H9 (cell line): ENCODE data around the gene NUAK2. TPM values are rescaled to one million over a fixed set of nuclear protein-coding genes. Genes with fewer than 3 reads are reported as not detected.

Experiments
- DNase-seq: peaks from one replicate; pipeline ENCODE4 v3.0.0-alpha.2; 2017
- H2AFZ ChIP-seq: one replicate; pipeline ENCODE4 v1.6.1; 2013; ENCODE audit warnings: mild to moderate bottlenecking, low read length, control low read depth, moderate library complexity
- H2AK5ac ChIP-seq: 2 replicates; pipeline ENCODE4 v1.6.1; 2013; ENCODE audit warnings: low read length, control low read depth, mixed read lengths; ENCODE audit not compliant: insufficient read length
- H2BK120ac ChIP-seq: one replicate; pipeline ENCODE4 v1.6.1; 2013; ENCODE audit warnings: low read depth, mild to moderate bottlenecking, low read length, control low read depth, inconsistent platforms; ENCODE audit not compliant: poor library complexity, severe bottlenecking
- H2BK12ac ChIP-seq: 2 replicates; pipeline ENCODE4 v1.6.1; 2013; ENCODE audit warnings: low read length, control low read depth, mixed read lengths, low read depth; ENCODE audit not compliant: insufficient read length
- H2BK15ac ChIP-seq: 2 replicates; pipeline ENCODE4 v1.6.1; 2013; ENCODE audit warnings: low read depth, low read length, control low read depth
- H2BK20ac ChIP-seq: one replicate; pipeline ENCODE4 v1.6.1; 2013; ENCODE audit warnings: low read depth, mild to moderate bottlenecking, low read length, control low read depth, inconsistent platforms; ENCODE audit not compliant: poor library complexity, severe bottlenecking
- H2BK5ac ChIP-seq: 2 replicates; pipeline ENCODE4 v1.6.1; 2013; ENCODE audit warnings: low read length, control low read depth, mixed read lengths; ENCODE audit not compliant: insufficient read length
- H3K14ac ChIP-seq: 2 replicates; pipeline ENCODE4 v1.6.1; 2013; ENCODE audit warnings: low read length, control low read depth; ENCODE audit not compliant: insufficient read depth
- H3K18ac ChIP-seq: 2 replicates; pipeline ENCODE4 v1.6.1; 2013; ENCODE audit warnings: low read depth, mild to moderate bottlenecking, mixed read lengths, low read length, control low read depth; ENCODE audit not compliant: insufficient read length
- H3K23ac ChIP-seq: 2 replicates; pipeline ENCODE4 v1.6.1; 2013; ENCODE audit warnings: low read length, control low read depth, mixed read lengths, low read depth; ENCODE audit not compliant: insufficient read length
- H3K23me2 ChIP-seq: 2 replicates; pipeline ENCODE4 v1.6.1; 2013; ENCODE audit warnings: low read depth, mild to moderate bottlenecking, mixed read lengths, low read length, control low read depth; ENCODE audit not compliant: insufficient read length, poor library complexity, severe bottlenecking
- H3K27ac ChIP-seq: 2 replicates; pipeline ENCODE4 v1.5.1; 2013; ENCODE audit warnings: low read length, control low read depth, mixed read lengths, low read depth; ENCODE audit not compliant: insufficient read length
- H3K27me3 ChIP-seq: 2 replicates; pipeline ENCODE4 v1.6.1; 2013; ENCODE audit warnings: low read length, control low read depth, inconsistent platforms; ENCODE audit not compliant: insufficient read depth
- H3K4ac ChIP-seq: 2 replicates; pipeline ENCODE4 v1.6.1; 2013; ENCODE audit warnings: low read depth, mild to moderate bottlenecking, control low read depth, inconsistent platforms, low read length, moderate library complexity
- H3K4me1 ChIP-seq: 2 replicates; pipeline ENCODE4 v1.6.1; 2013; ENCODE audit warnings: low read length, control low read depth, inconsistent platforms; ENCODE audit not compliant: insufficient read depth
- H3K4me2 ChIP-seq: 2 replicates; pipeline ENCODE4 v1.6.1; 2013; ENCODE audit warnings: low read length, control low read depth, mixed read lengths; ENCODE audit not compliant: insufficient read length, insufficient read depth
- H3K56ac ChIP-seq: 2 replicates; pipeline ENCODE4 v1.6.1; 2013; ENCODE audit warnings: low read depth, mild to moderate bottlenecking, mixed read lengths, low read length, control low read depth; ENCODE audit not compliant: insufficient read length
- H3K79me1 ChIP-seq: 2 replicates; pipeline ENCODE4 v1.6.1; 2013; ENCODE audit warnings: low read depth, mild to moderate bottlenecking, moderate library complexity, low read length, control low read depth, inconsistent platforms; ENCODE audit not compliant: insufficient read depth, poor library complexity, severe bottlenecking
- H3K79me2 ChIP-seq: 2 replicates; pipeline ENCODE4 v1.6.1; 2013; ENCODE audit warnings: low read length, control low read depth, inconsistent platforms; ENCODE audit not compliant: insufficient read depth
- H3K9ac ChIP-seq: 2 replicates; pipeline ENCODE4 v1.6.1; 2013; ENCODE audit warnings: low read length, control low read depth, mixed read lengths; ENCODE audit not compliant: insufficient read length; ENCODE audit errors: extremely low read depth
- H3K9me3 ChIP-seq: one replicate; pipeline ENCODE4 v1.6.1; 2013; ENCODE audit warnings: low read depth, low read length, inconsistent platforms; ENCODE audit not compliant: control insufficient read depth
- H3T11ph ChIP-seq: one replicate; pipeline ENCODE4 v1.6.1; 2013; ENCODE audit warnings: mild to moderate bottlenecking, low read length, control low read depth, inconsistent platforms
- H4K20me1 ChIP-seq: one replicate; pipeline ENCODE4 v1.6.1; 2013; ENCODE audit not compliant: control insufficient read depth, insufficient read length, insufficient read depth
- H4K5ac ChIP-seq: 2 replicates; pipeline ENCODE4 v1.6.1; 2013; ENCODE audit warnings: low read depth, mild to moderate bottlenecking, mixed read lengths, low read length, control low read depth; ENCODE audit not compliant: insufficient read length
- H4K8ac ChIP-seq: replicated peaks from 2 replicates; pipeline ENCODE4 v1.6.1; 2013; ENCODE audit warnings: low read length, control low read depth, mixed read lengths, low read depth; ENCODE audit not compliant: insufficient read length
- H4K91ac ChIP-seq: 2 replicates; pipeline ENCODE4 v1.6.1; 2013; ENCODE audit warnings: low read depth, mild to moderate bottlenecking, moderate library complexity, mixed read lengths, low read length, control low read depth; ENCODE audit not compliant: insufficient read length
- H3K27ac Mint-ChIP-seq, 3 experiments: 2 replicates in 2 of 3; 3 replicates in 1 of 3; pipeline ENCODE4 v1.8.0; 2020 to 2021; ENCODE audit warnings: mixed read lengths in 3 of 3, mild to moderate bottlenecking in 1 of 3, moderate library complexity in 1 of 3
- H3K27me3 Mint-ChIP-seq: 2 replicates; pipeline ENCODE4 v1.8.0; 2021; ENCODE audit warnings: low read depth, mild to moderate bottlenecking, moderate library complexity, mixed read lengths
- H3K36me3 Mint-ChIP-seq, 3 experiments: 2 replicates in 2 of 3; 3 replicates in 1 of 3; pipeline ENCODE4 v1.8.0; 2020 to 2021; ENCODE audit warnings: low read depth in 3 of 3, mixed read lengths in 3 of 3; ENCODE audit not compliant: insufficient read depth in 1 of 3
- H3K4me1 Mint-ChIP-seq, 2 experiments: 2 replicates each; pipeline ENCODE4 v1.8.0; 2020; ENCODE audit warnings: mixed read lengths in 2 of 2
- H3K4me3 Mint-ChIP-seq, 2 experiments: 2 replicates in 1 of 2; 3 replicates in 1 of 2; pipeline ENCODE4 v1.8.0; 2020 to 2021; ENCODE audit warnings: mild to moderate bottlenecking in 2 of 2, mixed read lengths in 2 of 2, moderate library complexity in 1 of 2
- H3K9me3 Mint-ChIP-seq, 2 experiments: 2 replicates in 1 of 2; 3 replicates in 1 of 2; pipeline ENCODE4 v1.8.0; 2020; ENCODE audit warnings: mild to moderate bottlenecking in 2 of 2, mixed read lengths in 2 of 2, moderate library complexity in 1 of 2
- WGBS: extraction: QIAGEN DNeasy Blood & Tissue Kit; methylation state at CpG from one replicate; pipeline ENCODE4 v1.1.7; 2013; ENCODE audit warnings: missing lambda C conversion rate, low lambda C conversion rate, mixed read lengths; ENCODE audit not compliant: insufficient read length; ENCODE audit errors: extremely low coverage; 5-methylcytosine and 5-hydroxymethylcytosine counted together
- total RNA-seq: library from RNA; stranded (reverse); gene quantifications from 2 replicates; pipeline ENCODE4 v1.2.1, GENCODE V29; 2021
- TF ChIP-seq, protein P1 (sequence below): fragments of 200-600 bp; sonication (generic); conservative IDR thresholded peaks from 3 replicates; pipeline ENCODE4 v1.8.0; 2021; ENCODE audit warnings: antibody characterized with exemption, mild to moderate bottlenecking

NUAK2 gene
- total RNA-seq, 1 experiment from 2014 or later = 15.4 TPM

DNA sequence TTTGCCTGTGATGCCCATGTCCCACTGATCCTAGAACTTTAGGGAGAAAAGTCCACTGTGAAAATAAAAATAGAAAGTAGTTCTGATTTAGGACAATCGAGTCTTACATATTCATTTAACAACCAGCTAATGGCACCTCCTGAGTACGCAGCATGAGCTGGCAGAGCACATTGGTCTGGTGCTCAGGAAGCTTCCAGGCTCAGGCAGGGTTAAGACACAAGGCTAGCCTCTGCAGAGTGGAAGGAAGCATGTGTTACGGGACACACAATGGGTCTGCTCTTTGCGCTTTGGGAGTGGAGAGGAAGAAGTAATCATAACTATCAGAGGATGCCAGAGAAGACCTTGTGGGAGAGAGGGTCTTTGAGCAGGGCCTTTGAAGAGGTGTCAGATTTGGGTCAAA lies 39.3 kb upstream of the NUAK2 start:
- Histone ChIP-seq H2BK5ac (no peak overlapping the region), H2BK15ac (no peak overlapping the region), H2BK12ac (no peak overlapping the region), H3K27ac (no peak overlapping the region), H3K56ac (no peak overlapping the region), H4K91ac (no peak overlapping the region), H3K4me2 (no peak overlapping the region), H3K4me1 (peaks cover 7% of the 10 kb centered on the region; the same call in 1 of the 2 replicates), H3K4ac (no peak overlapping the region), H2BK120ac (no peak overlapping the region), H4K20me1 (no peaks in the 10 kb centered on the region), H3K79me1 (no peaks in the 10 kb centered on the region), H3K79me2 (no peaks in the 10 kb centered on the region), H3K18ac (no peak overlapping the region), H3K14ac (no peak overlapping the region), H3K27me3 (no peaks in the 10 kb centered on the region), H4K8ac (no peak overlapping the region), H3K23me2 (no peaks in the 10 kb centered on the region), H3K9me3 (no peaks in the 10 kb centered on the region), H3K23ac (no peak overlapping the region), H2AK5ac (no peak overlapping the region), H4K5ac (no peak overlapping the region), H3T11ph (no peak overlapping the region), H3K9ac (no peak overlapping the region), H2AFZ (no peak overlapping the region), H2BK20ac (no peak overlapping the region)
- H3K27me3 Mint-ChIP-seq = peaks cover 3% of the 10 kb centered on the region
- H3K9me3 Mint-ChIP-seq = no peaks in the 10 kb centered on the region
- TF ChIP-seq, protein P1, sequence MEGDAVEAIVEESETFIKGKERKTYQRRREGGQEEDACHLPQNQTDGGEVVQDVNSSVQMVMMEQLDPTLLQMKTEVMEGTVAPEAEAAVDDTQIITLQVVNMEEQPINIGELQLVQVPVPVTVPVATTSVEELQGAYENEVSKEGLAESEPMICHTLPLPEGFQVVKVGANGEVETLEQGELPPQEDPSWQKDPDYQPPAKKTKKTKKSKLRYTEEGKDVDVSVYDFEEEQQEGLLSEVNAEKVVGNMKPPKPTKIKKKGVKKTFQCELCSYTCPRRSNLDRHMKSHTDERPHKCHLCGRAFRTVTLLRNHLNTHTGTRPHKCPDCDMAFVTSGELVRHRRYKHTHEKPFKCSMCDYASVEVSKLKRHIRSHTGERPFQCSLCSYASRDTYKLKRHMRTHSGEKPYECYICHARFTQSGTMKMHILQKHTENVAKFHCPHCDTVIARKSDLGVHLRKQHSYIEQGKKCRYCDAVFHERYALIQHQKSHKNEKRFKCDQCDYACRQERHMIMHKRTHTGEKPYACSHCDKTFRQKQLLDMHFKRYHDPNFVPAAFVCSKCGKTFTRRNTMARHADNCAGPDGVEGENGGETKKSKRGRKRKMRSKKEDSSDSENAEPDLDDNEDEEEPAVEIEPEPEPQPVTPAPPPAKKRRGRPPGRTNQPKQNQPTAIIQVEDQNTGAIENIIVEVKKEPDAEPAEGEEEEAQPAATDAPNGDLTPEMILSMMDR = no peak
- no peak overlapping the region; a peak in 1 of 7 replicates for H3K27ac Mint-ChIP-seq
- H3K4me3 Mint-ChIP-seq = no peak overlapping the region; a peak in 1 of 5 replicates
- H3K36me3 Mint-ChIP-seq = no peaks in the 10 kb centered on the region; a peak in 1 of 7 replicates
- DNase-seq = no peak
- H3K4me1 Mint-ChIP-seq = peaks cover 37 to 42% of the 10 kb centered on the region in 2 experiments
- WGBS = no CpG with 5 or more reads among the region's 4 CpGs
